K562 (cell line): Measurements from ENCODE around the gene COX5A. TPM values are rescaled to one million over a fixed set of nuclear protein-coding genes. Genes with fewer than 3 reads are reported as not detected.

ENCODE experiments used
- ATF7 ChIP-seq: fragments of 450-650 bp; IDR thresholded peaks from 2 replicates; pipeline ENCODE4 v1.7.1; 2014; ENCODE audit warnings: mild to moderate bottlenecking, moderate library complexity
- CC2D1A ChIP-seq: fragments of 450-650 bp; IDR thresholded peaks from 2 replicates; pipeline ENCODE4 v1.6.1; 2017; ENCODE audit warnings: mild to moderate bottlenecking
- FOXO4 ChIP-seq: fragments of 450-650 bp; formaldehyde crosslinking; IDR thresholded peaks from 2 replicates; pipeline ENCODE4 v1.4.0; 2020; ENCODE audit warnings: mild to moderate bottlenecking, moderate library complexity
- MEIS2 ChIP-seq: fragments of 450-650 bp; IDR thresholded peaks from 2 replicates; pipeline ENCODE4 v1.6.1; 2014; ENCODE audit warnings: mild to moderate bottlenecking; ENCODE audit not compliant: partially characterized antibody
- MYNN ChIP-seq, 2 experiments: sonication (generic); formaldehyde crosslinking in 1 of 2; IDR thresholded peaks; 2 replicates each; pipeline versions ENCODE4 v1.5.0 to v1.6.1; 2016 to 2020; ENCODE audit warnings: antibody characterized with exemption in 1 of 2, missing genetic modification reagents in 1 of 2
- NCOA4 ChIP-seq: fragments of 450-650 bp; IDR thresholded peaks from 2 replicates; pipeline ENCODE4 v1.6.1; 2018; ENCODE audit warnings: mild to moderate bottlenecking; ENCODE audit not compliant: partially characterized antibody
- RAD51 ChIP-seq: fragments of 450-650 bp; IDR thresholded peaks from 2 replicates; pipeline ENCODE4 v1.7.1; 2016; ENCODE audit warnings: low read depth, mild to moderate bottlenecking, borderline replicate concordance
- RCOR1 ChIP-seq, 2 experiments: IDR thresholded peaks; 2 replicates each; pipeline ENCODE4 v1.6.1; 2012; ENCODE audit warnings: low read depth in 2 of 2, low read length in 2 of 2, borderline replicate concordance in 1 of 2, improper control_type of control experiment in 1 of 2
- REST ChIP-seq, 2 experiments: fragments of 450-650 bp; formaldehyde crosslinking in 1 of 2; IDR thresholded peaks; 2 replicates each; pipeline versions ENCODE4 v1.4.0 to v1.6.1; 2014 to 2020; ENCODE audit warnings: mild to moderate bottlenecking in 2 of 2, borderline replicate concordance in 1 of 2, low read depth in 1 of 2
- ZNF316 ChIP-seq: fragments of 450-650 bp; IDR thresholded peaks from 2 replicates; pipeline ENCODE4 v1.6.1; 2016
- ZNF584 ChIP-seq: fragments of 200-800 bp; sonication (Bioruptor generic); IDR thresholded peaks from 2 replicates; pipeline ENCODE4 v1.6.1; 2016; ENCODE audit warnings: low read depth, mild to moderate bottlenecking, missing genetic modification characterization, missing compliant biosample characterization
- ZNF740 ChIP-seq, 3 experiments: fragments of 200-800 bp in 1 of 3; sonication (Bioruptor generic) in 1 of 3; sonication (generic) in 1 of 3; formaldehyde crosslinking in 1 of 3; IDR thresholded peaks; 2 replicates each; pipeline versions ENCODE4 v1.6.1 to v1.8.0; 2016 to 2022; ENCODE audit warnings: mild to moderate bottlenecking in 2 of 3, missing compliant biosample characterization in 2 of 3, missing genetic modification characterization in 2 of 3, missing genetic modification reagents in 1 of 3
- polyA plus RNA-seq, 8 experiments: library from polyadenylated mRNA; depleted of rRNA in 4 of 8; stranded (reverse) in 5 of 8; unstranded in 3 of 8; fragments of >200 nt; fragmentation: Nextera tagmentation in 2 of 8; fragmentation: Illumina TruSeq in 1 of 8; extraction: Ambion mirVana in 2 of 8; extraction: Trizol in 1 of 8; gene quantifications; 2 replicates each; pipeline versions ENCODE4 v1.2.1 to v1.2.3, GENCODE V29; 2011 to 2014; ENCODE audit warnings: inconsistent platforms in 1 of 8, missing spikeins in 1 of 8
- total RNA-seq, 7 experiments: library from RNA; depleted of rRNA in 6 of 7; stranded (reverse); fragments of >200 nt in 6 of 7; fragmentation: Illumina TruSeq in 2 of 7; extraction: Trizol in 2 of 7; gene quantifications; 2 replicates each; pipeline versions ENCODE4 v1.2.1 to v1.2.3, GENCODE V29; 2011 to 2021; ENCODE audit warnings: low replicate concordance in 1 of 7
- TF ChIP-seq, protein P1 (sequence below): IDR thresholded peaks from 2 replicates; pipeline ENCODE4 v1.6.1; 2012; ENCODE audit warnings: low read depth, low read length, improper control_type of control experiment, borderline replicate concordance

COX5A gene
- total and polyA plus RNA-seq, 9 of the 15 experiments (the other 6 are each of a cell fraction or from before 2014, with no cell fraction given) = 86.8 to 553 (median 371) TPM

DNA sequence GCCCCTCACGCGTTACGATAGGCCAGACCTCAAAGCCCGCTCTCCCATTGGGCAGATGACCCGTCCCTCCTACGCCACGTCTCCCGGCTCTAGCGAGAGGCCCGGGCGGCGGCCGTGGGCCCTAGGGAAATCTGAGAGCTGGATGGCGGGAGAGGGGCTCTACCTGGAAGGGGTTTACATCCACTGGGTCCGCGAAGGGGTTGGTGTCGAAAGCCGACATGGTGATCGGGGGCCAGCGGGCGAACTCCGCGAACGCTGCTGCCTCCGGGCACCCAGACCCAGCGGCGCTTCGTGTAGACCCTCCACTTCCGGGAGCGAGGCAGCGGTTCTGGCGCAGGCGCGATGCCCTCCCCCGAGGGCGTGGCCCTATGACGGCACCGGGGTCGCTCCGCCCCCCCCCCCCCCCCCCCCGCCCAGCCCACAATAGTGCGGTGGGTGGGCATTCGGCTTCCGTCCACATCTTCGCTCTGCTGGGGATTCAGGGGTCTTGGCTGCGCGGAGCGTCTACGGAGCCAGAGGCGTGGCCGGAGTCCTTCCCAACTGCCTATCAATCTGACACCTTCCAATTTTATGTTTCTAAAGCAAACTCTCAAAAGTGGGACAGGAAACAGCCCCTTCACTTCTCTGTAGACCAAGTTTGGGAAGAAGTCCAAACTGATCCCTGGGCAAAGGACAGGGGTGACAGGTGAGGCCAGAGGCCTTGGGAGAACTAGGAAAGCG is 64.7 kb downstream of the COX5A start, which contains the start of gene SCAMP2 (continued):
- TF ChIP-seq REST (IDR thresholded peaks at IDR 0.05; ENCODE audit: borderline replicate concordance) (no peak), REST (CRISPR knock-in tag; IDR thresholded peaks at IDR 0.05; ENCODE audit: low read depth) (0 out of 2 replicates have a peak, but pooled peaks have one; percentile 32), RAD51 (no peak), ATF7 (peak; percentile 92), FOXO4 (CRISPR knock-in tag) (peak; percentile 68; the same call in 1 of the 2 replicates), RCOR1 (IDR thresholded peaks at IDR 0.05; ENCODE audit: borderline replicate concordance in 1 of 2, low read depth in 2 of 2, low read length in 2 of 2) (peak in 1 of 2 experiments; percentile 18; a peak in 1 of 4 replicates), MEIS2 (no peak), CC2D1A (no peak), ZNF316 (0 out of 2 replicates have a peak, but pooled peaks have one; percentile 3), ZNF740 (CRISPR knock-in tag; IDR thresholded peaks at IDR 0.05) (peak; percentile 93), ZNF740 (tag; IDR thresholded peaks at IDR 0.05) (peak in 1 of 2 experiments; percentile 97; a peak in 2 of 4 replicates), MYNN (IDR thresholded peaks at IDR 0.05) (no peak), MYNN (CRISPR knock-in tag; IDR thresholded peaks at IDR 0.05) (no peak), NCOA4 (no peak), ZNF584 (CRISPR knock-in tag) (no peak)
- TF ChIP-seq, protein P1, sequence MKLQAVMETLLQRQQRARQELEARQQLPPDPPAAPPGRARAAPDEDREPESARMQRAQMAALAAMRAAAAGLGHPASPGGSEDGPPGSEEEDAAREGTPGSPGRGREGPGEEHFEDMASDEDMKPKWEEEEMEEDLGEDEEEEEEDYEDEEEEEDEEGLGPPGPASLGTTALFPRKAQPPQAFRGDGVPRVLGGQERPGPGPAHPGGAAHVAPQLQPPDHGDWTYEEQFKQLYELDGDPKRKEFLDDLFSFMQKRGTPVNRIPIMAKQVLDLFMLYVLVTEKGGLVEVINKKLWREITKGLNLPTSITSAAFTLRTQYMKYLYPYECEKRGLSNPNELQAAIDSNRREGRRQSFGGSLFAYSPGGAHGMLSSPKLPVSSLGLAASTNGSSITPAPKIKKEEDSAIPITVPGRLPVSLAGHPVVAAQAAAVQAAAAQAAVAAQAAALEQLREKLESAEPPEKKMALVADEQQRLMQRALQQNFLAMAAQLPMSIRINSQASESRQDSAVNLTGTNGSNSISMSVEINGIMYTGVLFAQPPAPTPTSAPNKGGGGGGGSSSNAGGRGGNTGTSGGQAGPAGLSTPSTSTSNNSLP = no peak
